Cerebellar cortex (tissue), 1 donor: Measurements from ENCODE around the gene SNTG2.

ENCODE experiments used
- DNase-seq: peaks from one replicate; pipeline ENCODE4 v3.0.0-alpha.2; 2015; ENCODE audit warnings: low spot score

The SNTG2 gene

GRCh38 chr2:1002350-1002749 is 51.7 kb downstream of the SNTG2 start:
- DNase-seq, result no peak

DNA sequence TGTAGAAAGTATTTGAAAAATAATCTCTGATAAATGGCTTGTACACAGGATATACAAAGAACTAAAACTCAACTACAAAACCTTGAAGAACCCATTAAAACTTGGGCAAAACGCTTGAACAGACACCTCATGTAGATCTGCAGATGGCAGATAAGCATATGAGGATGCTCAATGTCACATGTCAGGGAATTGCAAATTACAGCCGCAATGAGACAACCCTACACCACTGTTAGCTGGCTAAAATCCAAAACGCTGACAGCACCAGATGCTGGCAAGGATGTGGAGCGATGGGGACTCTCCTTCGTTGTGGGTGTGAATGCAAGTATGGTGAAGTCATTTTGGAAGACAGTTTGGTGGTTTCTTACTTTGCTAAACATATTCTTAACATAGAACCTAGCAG is 53.7 kb downstream of the SNTG2 start:
- DNase-seq, result no peak

DNA sequence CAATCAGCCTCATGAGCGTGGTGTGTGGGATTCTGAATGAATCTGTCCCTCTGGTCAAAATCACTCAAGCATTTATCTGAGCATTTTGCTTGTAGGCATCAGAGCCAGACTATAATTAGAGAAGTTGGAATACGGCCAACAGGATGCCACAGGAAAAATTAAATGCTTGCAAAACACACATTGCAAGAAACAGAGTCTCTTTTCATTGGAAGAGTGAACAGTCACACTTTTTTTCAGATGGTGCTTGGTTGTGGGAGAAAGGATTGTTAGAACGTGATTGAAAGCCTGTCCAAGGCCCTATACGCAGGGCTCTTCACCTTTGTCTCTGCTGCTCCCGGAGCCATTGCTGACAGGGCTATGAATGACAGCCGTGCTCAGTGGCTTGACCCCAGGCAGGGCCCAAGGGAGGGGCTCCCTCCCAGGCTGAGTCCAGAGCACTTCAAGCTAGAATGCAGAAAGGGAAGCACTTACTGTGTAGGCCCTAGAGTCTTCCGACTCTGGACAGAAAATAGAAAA is 59.8 kb downstream of the SNTG2 start:
- DNase-seq, result peak; percentile 2

GRCh38 chr2:1011006-1011405 is 60.4 kb downstream of the SNTG2 start:
- DNase-seq, result no peak

GRCh38 chr2:1011985-1012384 is 61.3 kb downstream of the SNTG2 start:
- no peak for DNase-seq

DNA sequence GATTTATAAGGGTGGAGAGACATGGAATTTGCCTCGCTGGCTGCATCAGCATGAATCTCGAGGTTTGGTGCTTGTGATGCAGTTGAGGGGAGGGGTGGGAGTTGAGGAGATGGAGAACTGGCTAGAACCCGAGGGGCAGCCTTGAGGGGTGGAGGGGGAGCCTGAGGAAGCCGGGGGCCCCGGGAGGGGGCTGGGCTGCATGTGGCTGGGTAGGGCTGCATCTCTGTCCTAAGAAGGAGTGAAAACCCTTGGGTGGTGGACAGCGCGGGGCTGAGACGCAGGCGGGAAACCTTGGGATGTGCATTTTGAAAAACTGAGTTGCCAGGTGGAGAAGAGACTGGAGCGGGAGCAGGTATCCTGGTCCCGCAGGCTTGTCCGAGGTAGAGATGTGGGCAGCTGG is 64.2 kb downstream of the SNTG2 start:
- no peak for DNase-seq

DNA sequence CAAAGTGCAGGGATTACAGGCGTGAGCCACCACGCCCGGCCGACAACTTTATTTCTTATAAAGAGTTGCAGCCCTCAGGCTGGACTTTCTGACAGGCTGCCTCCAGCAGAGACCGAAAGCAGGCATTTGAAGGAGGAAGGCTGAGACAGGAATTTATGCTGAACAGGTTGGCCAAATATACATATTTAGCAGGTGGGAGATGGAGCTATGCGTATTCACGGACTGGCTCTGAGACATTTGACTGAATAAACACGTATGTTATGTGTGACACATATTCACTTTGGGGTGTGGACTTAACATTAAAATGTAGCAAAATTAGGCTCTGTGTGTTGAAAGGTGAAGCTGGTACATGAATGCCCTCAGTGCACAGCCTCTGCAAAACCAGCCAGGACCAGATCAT is 65.9 kb downstream of the SNTG2 start:
- DNase-seq, result no peak

DNA sequence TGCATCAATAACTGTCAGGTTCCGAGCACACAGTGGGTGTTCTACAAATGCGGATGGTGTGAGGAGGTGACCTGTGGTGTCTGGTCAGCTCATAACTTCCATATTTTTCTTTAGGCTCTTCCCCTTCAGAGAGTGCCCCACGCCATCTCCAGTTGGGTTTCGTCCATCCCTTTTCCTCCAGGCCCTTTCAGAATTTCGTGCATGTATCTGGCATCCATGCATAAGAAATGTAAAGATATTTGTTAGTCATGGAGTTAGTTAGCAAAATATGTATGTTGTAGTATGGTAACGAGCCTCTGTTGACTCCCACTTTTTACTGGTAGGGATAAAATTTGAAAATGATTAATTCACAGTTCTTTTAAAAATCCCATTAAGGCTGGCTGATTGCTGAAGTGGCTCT is 67.2 kb downstream of the SNTG2 start:
- no peak for DNase-seq

DNA sequence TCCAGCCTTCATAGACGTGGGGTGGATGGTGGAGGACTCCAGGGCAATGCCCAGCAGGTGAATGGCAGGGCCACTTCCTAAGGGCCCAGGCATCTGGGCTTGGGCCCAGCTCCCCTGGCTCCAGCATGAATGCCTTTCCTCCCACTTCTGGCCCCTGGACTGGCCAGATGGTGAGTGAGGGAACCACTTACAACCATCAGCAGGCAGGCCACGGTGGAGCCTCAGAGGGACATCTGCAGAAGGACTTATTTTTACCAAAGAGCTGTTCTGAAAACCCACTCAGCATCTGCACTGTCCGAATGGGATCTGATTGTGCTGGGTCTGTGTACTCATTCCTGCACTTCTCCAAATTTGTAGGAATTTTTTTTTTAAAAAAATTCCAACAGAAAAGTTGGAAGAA is 69.6 kb downstream of the SNTG2 start:
- no peak for DNase-seq

GRCh38 chr2:1022178-1022577 is 71.5 kb downstream of the SNTG2 start:
- no peak for DNase-seq

DNA sequence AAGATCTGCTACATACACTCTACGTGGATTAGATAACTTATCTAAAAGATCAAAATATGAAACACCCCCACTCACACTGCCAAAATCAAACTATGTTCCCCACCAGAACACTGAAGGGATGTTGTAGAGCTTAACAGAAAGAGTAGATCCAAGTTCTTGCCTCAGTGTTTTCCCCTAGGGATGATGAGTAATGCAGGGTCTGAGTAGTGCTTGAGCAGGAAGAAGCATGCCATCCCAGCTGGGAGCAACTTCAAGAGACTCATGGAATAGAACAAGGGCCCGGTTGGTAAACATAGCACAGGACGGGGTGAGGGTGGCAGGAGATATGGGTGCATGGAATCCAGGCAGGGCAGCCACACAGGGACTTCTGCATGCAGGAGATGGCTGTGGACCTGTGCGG is 74.3 kb downstream of the SNTG2 start:
- DNase-seq, result no peak

GRCh38 chr2:1026141-1026540 is 75.5 kb downstream of the SNTG2 start:
- DNase-seq, result no peak

DNA sequence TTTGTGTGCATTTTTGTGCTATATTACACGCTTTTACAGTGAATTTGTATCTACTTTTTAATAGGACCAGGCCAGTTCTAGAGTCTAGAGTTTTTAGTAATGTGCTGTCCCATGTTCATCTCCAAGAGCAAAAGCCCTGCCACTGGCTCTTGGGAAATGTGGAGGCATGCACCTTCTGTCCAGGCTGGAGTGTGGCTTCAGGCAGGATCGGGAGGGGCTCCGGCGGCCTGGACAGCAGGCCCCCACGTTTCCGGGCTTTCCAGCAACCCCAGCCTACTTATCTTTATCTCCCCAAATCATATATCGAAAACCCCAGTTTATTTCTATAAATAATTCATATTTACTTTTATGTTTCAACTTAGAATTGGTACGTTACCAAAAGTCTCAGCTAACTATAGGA is 78.2 kb downstream of the SNTG2 start:
- DNase-seq, result no peak

DNA sequence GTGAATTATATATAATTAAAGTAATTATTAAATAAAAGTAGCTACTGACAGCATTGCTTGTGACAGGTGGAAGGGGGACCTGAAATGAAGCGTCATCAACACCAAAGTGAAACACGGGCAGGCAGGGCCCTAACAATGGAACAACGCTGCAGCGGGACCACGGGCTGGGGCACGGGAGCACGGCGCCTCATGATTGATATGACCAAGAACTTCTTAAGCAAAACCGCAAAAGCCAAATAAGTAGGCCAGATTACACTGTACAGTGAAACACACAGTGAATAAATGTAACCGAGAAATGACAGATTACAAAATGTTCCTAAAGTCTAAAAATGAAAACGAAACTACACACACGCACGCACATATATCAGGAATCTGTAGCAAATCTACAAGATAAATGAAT is 81.4 kb downstream of the SNTG2 start:
- DNase-seq, result no peak

DNA sequence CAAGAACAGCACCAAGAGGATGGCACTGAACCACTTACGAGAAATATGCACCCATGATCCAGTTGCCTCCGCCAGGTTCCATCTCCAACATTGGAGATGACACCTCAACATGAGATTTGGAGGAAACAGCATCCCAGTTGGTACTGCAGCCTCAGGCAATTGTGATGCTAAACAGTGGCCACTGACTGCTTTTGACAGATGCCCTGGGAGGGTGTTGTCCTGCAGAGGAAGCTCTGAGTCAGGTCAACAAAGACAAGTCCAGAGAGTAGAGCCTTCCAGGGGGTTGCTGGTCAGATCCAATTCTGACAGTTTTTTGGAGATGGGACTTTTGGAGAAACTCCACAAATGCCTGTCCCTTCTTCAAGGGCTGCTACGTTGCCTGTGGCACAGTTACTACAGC is 82.4 kb downstream of the SNTG2 start:
- no peak for DNase-seq

- DNase-seq, result no peak
These were observed 86.4 kb downstream of the SNTG2 start for GRCh38 chr2:1037066-1037465.

DNA sequence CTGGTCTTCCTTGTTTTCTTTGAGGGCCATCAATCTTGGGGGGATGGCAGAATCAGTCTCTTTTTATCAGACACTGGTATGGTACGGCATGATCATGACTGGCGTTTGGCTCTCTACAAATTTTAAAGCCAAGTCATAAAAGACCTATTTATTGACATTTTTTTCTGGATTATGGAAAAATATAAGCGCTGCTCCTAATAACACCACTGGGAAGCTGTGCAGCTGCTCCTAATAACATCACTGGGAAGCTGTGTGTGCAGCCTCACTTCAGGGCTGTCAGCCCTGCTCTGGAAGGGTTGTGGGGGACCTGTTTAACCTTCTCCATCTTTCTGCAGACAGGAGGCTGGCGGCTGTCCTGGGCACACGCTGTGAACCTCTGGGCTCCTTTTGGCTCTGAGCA is 88.9 kb downstream of the SNTG2 start:
- DNase-seq, result no peak

DNA sequence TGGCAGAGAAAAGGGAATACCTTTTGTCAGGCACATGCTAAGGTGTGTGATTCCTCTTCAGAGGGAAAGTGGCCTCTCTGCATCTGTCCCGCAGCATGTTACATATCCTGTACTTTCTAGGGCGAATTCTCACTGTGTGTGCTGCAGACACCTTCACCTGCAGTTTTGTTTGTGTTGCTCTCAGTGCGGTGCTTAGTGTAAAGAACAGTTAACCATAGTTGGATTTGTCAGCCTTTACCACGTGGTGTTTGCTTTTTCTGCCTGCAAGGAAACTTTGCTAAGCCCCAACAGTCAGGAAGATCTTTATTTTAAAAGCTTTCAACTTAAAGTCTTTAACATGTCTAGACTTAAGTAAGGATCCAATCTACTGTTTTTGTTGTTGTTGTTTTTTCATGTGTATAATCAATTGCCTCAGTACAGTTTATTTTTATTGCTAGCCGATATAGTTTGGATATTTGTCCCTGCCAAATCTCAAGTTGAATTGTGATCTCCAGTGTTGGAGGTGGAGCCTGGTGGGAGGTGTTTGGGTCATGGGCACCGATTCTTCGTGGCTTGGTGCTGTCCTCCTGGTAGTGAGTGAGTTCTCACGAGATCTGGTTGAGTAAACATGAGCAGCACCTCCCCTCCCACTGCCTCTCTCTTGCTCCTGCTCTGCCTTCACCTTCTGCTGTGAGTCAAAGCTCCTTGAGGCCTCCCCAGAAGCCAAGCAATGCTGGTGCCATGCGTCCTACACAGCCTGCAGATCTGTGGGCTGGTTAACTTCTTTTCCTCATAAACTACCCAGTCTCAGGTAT is 90.6 kb downstream of the SNTG2 start:
- DNase-seq, result no peak

- no peak for DNase-seq
These were observed 94.5 kb downstream of the SNTG2 start for GRCh38 chr2:1045109-1045508.

DNA sequence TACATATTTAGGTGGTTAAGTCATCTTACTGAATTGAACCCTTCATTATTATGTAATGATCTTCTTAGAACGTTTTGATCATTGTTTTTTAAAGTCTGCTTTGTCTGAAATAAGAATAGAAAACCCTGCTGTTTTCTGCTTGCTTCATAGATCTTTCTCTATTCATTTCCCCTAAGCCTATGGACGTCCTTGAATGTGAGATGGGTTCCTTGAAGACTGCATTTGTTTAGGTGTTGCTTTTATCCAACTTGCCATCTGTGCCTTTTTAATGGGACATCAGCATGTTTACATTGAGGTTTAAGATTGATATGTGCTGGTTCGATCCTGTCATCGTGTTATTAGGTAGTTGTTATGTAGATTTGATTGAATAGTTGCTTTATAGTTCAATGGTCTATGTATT is 95.4 kb downstream of the SNTG2 start:
- no peak for DNase-seq

GRCh38 chr2:1047485-1047884 is 96.8 kb downstream of the SNTG2 start:
- no peak for DNase-seq

DNA sequence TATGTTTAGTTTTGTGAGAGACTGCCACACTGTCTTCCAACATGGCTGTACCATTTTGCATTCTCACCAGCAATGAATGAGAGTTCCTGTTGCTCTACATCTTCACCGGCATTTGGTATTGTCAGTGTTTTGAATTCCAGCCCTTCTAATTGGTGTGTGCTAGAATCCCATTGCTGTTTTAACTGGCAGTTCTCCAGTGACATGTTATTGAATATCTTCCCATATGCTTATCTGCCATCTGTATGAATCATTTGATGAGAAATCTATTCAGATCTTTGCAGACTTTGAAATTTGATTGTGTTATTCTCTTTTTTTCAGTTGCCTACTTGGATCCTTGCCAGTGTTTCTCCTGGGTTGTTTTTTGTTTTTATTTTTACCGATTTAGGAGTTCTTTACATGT is 99.0 kb downstream of the SNTG2 start:
- DNase-seq, result no peak

DNA sequence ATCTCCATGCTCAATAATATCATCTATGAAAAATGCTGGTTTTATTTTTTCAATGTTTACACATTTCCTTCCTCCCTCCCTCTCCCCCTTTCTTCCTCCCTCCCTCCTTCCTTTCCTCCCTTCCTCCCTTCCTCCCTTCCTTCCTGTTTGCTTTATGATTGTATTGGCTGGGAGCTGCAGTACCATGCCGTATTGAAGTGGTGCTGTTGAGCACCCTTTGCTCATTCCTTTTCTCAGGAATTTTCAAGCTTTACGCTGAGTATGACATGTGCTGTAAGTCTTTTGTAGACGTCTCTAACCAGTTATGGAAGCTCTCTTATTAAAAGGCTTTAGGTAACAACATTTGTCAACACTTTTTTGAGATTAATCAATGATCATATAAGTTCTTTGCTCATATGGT is 100.4 kb downstream of the SNTG2 start:
- no peak for DNase-seq

DNA sequence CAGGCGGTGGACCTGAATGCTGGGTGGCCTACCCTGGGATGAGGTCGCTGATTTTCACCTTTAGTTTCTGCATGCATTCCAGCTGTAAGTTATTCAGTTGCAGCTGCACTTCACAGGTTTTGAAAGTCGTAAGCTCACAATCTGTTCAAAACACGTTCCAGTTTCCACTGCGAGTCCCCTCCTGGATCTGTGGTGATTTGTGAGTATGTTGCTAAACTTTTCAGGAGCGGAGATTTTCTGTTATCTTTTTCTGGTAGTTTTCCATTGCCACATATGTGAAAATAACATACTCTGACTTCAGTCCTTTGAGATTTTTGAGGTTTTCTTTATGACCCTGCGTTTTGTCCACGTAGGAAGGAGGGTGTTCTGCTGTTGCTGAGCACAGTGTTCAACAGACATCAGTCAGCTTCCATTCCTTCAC is 102.1 kb downstream of the SNTG2 start:
- no peak for DNase-seq
